PC-3 (cell line): ENCODE measurements around the gene PI4KB. TPM values are rescaled to one million over a fixed set of nuclear protein-coding genes. Genes with fewer than 3 reads are reported as not detected.

Experiments
- ATAC-seq: fragments of 200-7000 bp; cut with Tn5 transposase; 2 replicates; pipeline ENCODE4 v1.9.1; 2020; ENCODE audit warnings: mild to moderate bottlenecking, moderate library complexity
- BruUV-seq: library from RNA; stranded (reverse); fragments of 400-500 nt; replicated peaks from 2 replicates; lab custom pipeline; 2021; lab: Mats Ljungman, UMichigan
- CTCF ChIA-PET: fragments of 300-600 bp; sonication (Branson Sonifier 250); formaldehyde crosslinking; loops from one replicate; lab custom pipeline; 2022; ENCODE audit warnings: antibody characterized with exemption; lab: Charles Lee
- POLR2A ChIA-PET: fragments of 300-600 bp; sonication (Branson Sonifier 250); formaldehyde crosslinking; loops from one replicate; lab custom pipeline; 2022; ENCODE audit warnings: antibody characterized with exemption; ENCODE audit not compliant: unreplicated experiment; lab: Charles Lee
- DNase-seq: peaks from one replicate; pipeline ENCODE4 v3.0.0-alpha.2; 2015
- H2AFZ ChIP-seq: fragments of 300-600 bp; sonication (generic); 2 replicates; pipeline ENCODE4 v1.6.0; 2016; ENCODE audit warnings: antibody characterized with exemption, low read length
- H3F3A ChIP-seq: fragments of 300-600 bp; sonication (generic); one replicate; pipeline ENCODE4 v1.6.0; 2017; ENCODE audit warnings: antibody characterized with exemption, low read length, control low read depth, mild to moderate bottlenecking; ENCODE audit not compliant: unreplicated experiment
- H3K27ac ChIP-seq: fragments of 300-600 bp; sonication (generic); 2 replicates; pipeline ENCODE4 v1.5.1; 2016; ENCODE audit warnings: mild to moderate bottlenecking, low read length
- H3K27me3 ChIP-seq: fragments of 300-600 bp; sonication (generic); 2 replicates; pipeline ENCODE4 v1.6.1; 2016; ENCODE audit warnings: low read length, mixed read lengths
- H3K36me3 ChIP-seq: fragments of 300-600 bp; sonication (generic); 2 replicates; pipeline ENCODE4 v1.6.1; 2016; ENCODE audit warnings: low read depth, mixed run types, low read length, mixed read lengths
- H3K4me1 ChIP-seq: fragments of 300-600 bp; sonication (generic); 2 replicates; pipeline ENCODE4 v1.5.1; 2016; ENCODE audit warnings: low read length; ENCODE audit not compliant: insufficient read depth
- H3K4me2 ChIP-seq: fragments of 300-600 bp; sonication (generic); 2 replicates; pipeline ENCODE4 v1.6.0; 2016; ENCODE audit warnings: low read length
- H3K4me3 ChIP-seq: fragments of 300-600 bp; sonication (generic); 2 replicates; pipeline ENCODE4 v1.5.1; 2016; ENCODE audit warnings: mild to moderate bottlenecking, low read length, mixed read lengths
- H3K79me2 ChIP-seq: fragments of 300-600 bp; sonication (generic); 2 replicates; pipeline ENCODE4 v1.6.1; 2017; ENCODE audit warnings: low read length, mixed read lengths
- H3K9ac ChIP-seq: fragments of 300-600 bp; sonication (generic); 2 replicates; pipeline ENCODE4 v1.6.0; 2016; ENCODE audit warnings: mild to moderate bottlenecking, low read length
- H3K9me2 ChIP-seq: fragments of 300-600 bp; sonication (generic); replicated peaks from 2 replicates; pipeline ENCODE4 v1.6.1; 2016; ENCODE audit warnings: mixed run types, low read length, mixed read lengths
- H3K9me3 ChIP-seq: fragments of 300-600 bp; sonication (generic); 2 replicates; pipeline ENCODE4 v1.6.1; 2016; ENCODE audit warnings: low read length, mixed read lengths
- H4K20me1 ChIP-seq: fragments of 300-600 bp; sonication (generic); 2 replicates; pipeline ENCODE4 v1.6.1; 2016; ENCODE audit warnings: low read length, mixed read lengths
- EZH2 ChIP-seq: fragments of 300-600 bp; sonication (generic); IDR thresholded peaks from one replicate; pipeline ENCODE4 v1.6.1; 2017; ENCODE audit warnings: antibody characterized with exemption, mild to moderate bottlenecking, low read length; ENCODE audit not compliant: unreplicated experiment
- EZH2phosphoT487 ChIP-seq: fragments of 300-600 bp; sonication (generic); IDR thresholded peaks from 2 replicates; pipeline ENCODE4 v1.6.1; 2018; ENCODE audit warnings: mild to moderate bottlenecking, antibody characterized with exemption, low read length, borderline replicate concordance
- intact Hi-C: fragments of 100-400 bp; cut with micrococcal nuclease; formaldehyde crosslinking; loops from 2 replicates; pipeline ENCODE4 v1.9.0; 2023
- total RNA-seq: library from RNA; depleted of rRNA; stranded (reverse); fragments of >200 nt; gene quantifications from 2 replicates; pipeline ENCODE4 v1.2.3, GENCODE V29; 2014
- TF ChIP-seq, protein P1 (sequence below): fragments of 300-600 bp; sonication (generic); conservative IDR thresholded peaks from 2 replicates; pipeline ENCODE4 v1.5.1; 2017; ENCODE audit warnings: antibody characterized with exemption, low read depth, mild to moderate bottlenecking, low read length

PI4KB gene
- total RNA-seq, 1 experiment from 2014 or later, result 99.5 TPM

- Histone ChIP-seq H3K27me3 (no peaks in the 10 kb centered on the region), H3K4me2 (peak overlapping the region; percentile 98), H3F3A (no peaks in the 10 kb centered on the region), H3K4me1 (peaks cover 37% of the 10 kb centered on the region), H2AFZ (peak overlapping the region; percentile 34; the same call in 1 of the 2 replicates), H3K9me2 (no peaks in the 10 kb centered on the region), H3K4me3 (peak overlapping the region; percentile 72), H3K9ac (peak overlapping the region; percentile 92), H3K79me2 (peaks cover 55% of the 10 kb centered on the region), H3K36me3 (peaks cover 20% of the 10 kb centered on the region), H3K27ac (peak overlapping the region; percentile 85), H3K9me3 (no peaks in the 10 kb centered on the region), H4K20me1 (peaks cover 3% of the 10 kb centered on the region; the same call in 1 of the 2 replicates)
- POLR2A ChIA-PET, result interaction anchor here (0.6 to 0.7 kb wide), 3 partner anchors 13 to 1021 kb away, joined by 3 to 12 read pairs (median 3); no protein-coding TSS in a partner anchor
- BruUV-seq, result no TSS peak
- DNase-seq (peak; percentile 33), ATAC-seq (peak; percentile 18)
- TF ChIP-seq EZH2 (no peak), EZH2phosphoT487 (no peak)
- TF ChIP-seq, protein P1, sequence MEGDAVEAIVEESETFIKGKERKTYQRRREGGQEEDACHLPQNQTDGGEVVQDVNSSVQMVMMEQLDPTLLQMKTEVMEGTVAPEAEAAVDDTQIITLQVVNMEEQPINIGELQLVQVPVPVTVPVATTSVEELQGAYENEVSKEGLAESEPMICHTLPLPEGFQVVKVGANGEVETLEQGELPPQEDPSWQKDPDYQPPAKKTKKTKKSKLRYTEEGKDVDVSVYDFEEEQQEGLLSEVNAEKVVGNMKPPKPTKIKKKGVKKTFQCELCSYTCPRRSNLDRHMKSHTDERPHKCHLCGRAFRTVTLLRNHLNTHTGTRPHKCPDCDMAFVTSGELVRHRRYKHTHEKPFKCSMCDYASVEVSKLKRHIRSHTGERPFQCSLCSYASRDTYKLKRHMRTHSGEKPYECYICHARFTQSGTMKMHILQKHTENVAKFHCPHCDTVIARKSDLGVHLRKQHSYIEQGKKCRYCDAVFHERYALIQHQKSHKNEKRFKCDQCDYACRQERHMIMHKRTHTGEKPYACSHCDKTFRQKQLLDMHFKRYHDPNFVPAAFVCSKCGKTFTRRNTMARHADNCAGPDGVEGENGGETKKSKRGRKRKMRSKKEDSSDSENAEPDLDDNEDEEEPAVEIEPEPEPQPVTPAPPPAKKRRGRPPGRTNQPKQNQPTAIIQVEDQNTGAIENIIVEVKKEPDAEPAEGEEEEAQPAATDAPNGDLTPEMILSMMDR, result no peak
- intact Hi-C loops, result loop anchor here (1.0 to 5.0 kb wide), 4 partner anchors 14 to 129 kb away; partner anchors contain the start of genes PIP5K1A and ZNF687
- CTCF ChIA-PET, result interaction anchor here (0.5 to 4.2 kb wide), 4 partner anchors 13 to 323 kb away, joined by 3 to 35 read pairs (median 4); no protein-coding TSS in a partner anchor
Observed at GRCh38 chr1:151326619-151327222, 495 bp downstream of the PI4KB start.

- Histone ChIP-seq H3K4me3 (peak overlapping the region; percentile 72), H4K20me1 (peaks cover 3% of the 10 kb centered on the region; the same call in 1 of the 2 replicates), H3K4me2 (peak overlapping the region; percentile 98), H3K9ac (peak overlapping the region; percentile 92), H3K9me2 (no peaks in the 10 kb centered on the region), H3K79me2 (peaks cover 59% of the 10 kb centered on the region), H3K27ac (peak overlapping the region; percentile 85), H2AFZ (no peak overlapping the region), H3K36me3 (peaks cover 20% of the 10 kb centered on the region), H3F3A (no peaks in the 10 kb centered on the region), H3K27me3 (no peaks in the 10 kb centered on the region), H3K9me3 (no peaks in the 10 kb centered on the region), H3K4me1 (peaks cover 37% of the 10 kb centered on the region)
- intact Hi-C loops, result loop anchor here (2.0 to 5.0 kb wide), 2 partner anchors 15 to 129 kb away; partner anchors contain the start of gene PIP5K1A
- ChIA-PET CTCF (interaction anchor here (0.6 to 4.2 kb wide), 3 partner anchors 14 to 28 kb away, joined by 4 to 35 read pairs (median 6); no protein-coding TSS in a partner anchor), POLR2A (interaction anchor here (0.6 kb wide), 3 partner anchors 12 to 669 kb away, joined by 3 to 6 read pairs (median 4); no protein-coding TSS in a partner anchor)
- peak; percentile 30 for ATAC-seq
- BruUV-seq, result TSS peak; percentile 66
- peak; percentile 92 for DNase-seq
- TF ChIP-seq, protein P1, result no peak; the same call in 1 of the 2 replicates
- no peak for TF ChIP-seq EZH2
- TF ChIP-seq EZH2phosphoT487, result no peak
Observed at GRCh38 chr1:151325646-151326429, 1.4 kb downstream of the PI4KB start.
